Activated naive CD8-positive, alpha-beta T cell treated with anti-CD3 and anti-CD28 coated beads, Interleukin-2, amount 50 U/mL, for 24 hours (primary cell): ENCODE results near the gene HSF2BP.
"Not testable (repeated sequence)": the region's sequence is repeated elsewhere in the genome, so short reads cannot be mapped to it uniquely, and the experiment has no call there.

Source experiments
- ATAC-seq: fragments of 150-1000 bp; cut with Tn5 transposase; one replicate; pipeline ENCODE4 v1.10.0; 2021
- DNase-seq: peaks from one replicate; pipeline ENCODE4 v3.0.0; 2021
- H3K27ac Mint-ChIP-seq: one replicate; pipeline ENCODE4 v1.8.0; 2021; ENCODE audit warnings: mild to moderate bottlenecking, mixed read lengths
- H3K27me3 Mint-ChIP-seq: one replicate; pipeline ENCODE4 v1.8.0; 2021; ENCODE audit warnings: mixed read lengths
- H3K36me3 Mint-ChIP-seq: one replicate; pipeline ENCODE4 v1.8.0; 2021; ENCODE audit warnings: low read depth, mixed read lengths
- H3K4me1 Mint-ChIP-seq: one replicate; pipeline ENCODE4 v1.8.0; 2021; ENCODE audit warnings: mixed read lengths
- H3K4me3 Mint-ChIP-seq: one replicate; pipeline ENCODE4 v1.8.0; 2021; ENCODE audit warnings: mild to moderate bottlenecking, moderate library complexity, mixed read lengths
- H3K9me3 Mint-ChIP-seq: one replicate; pipeline ENCODE4 v1.8.0; 2021; ENCODE audit warnings: mixed read lengths

Gene HSF2BP

GRCh38 chr21:43540561-43540960, 118.7 kb downstream of the HSF2BP start:
- DNase-seq, H3K9me3 Mint-ChIP-seq, H3K27ac Mint-ChIP-seq, H3K4me3 Mint-ChIP-seq, H3K27me3 Mint-ChIP-seq, H3K36me3 Mint-ChIP-seq, ATAC-seq, H3K4me1 Mint-ChIP-seq: not testable (repeated sequence)

- not testable (repeated sequence) for ATAC-seq, H3K4me1 Mint-ChIP-seq, DNase-seq, H3K27ac Mint-ChIP-seq, H3K4me3 Mint-ChIP-seq, H3K36me3 Mint-ChIP-seq, H3K27me3 Mint-ChIP-seq, H3K9me3 Mint-ChIP-seq
These were observed 136.7 kb downstream of the HSF2BP start for GRCh38 chr21:43522495-43523131.

- not testable (repeated sequence) for DNase-seq, H3K27ac Mint-ChIP-seq, H3K4me1 Mint-ChIP-seq, H3K4me3 Mint-ChIP-seq, H3K36me3 Mint-ChIP-seq, H3K9me3 Mint-ChIP-seq, H3K27me3 Mint-ChIP-seq, ATAC-seq
These were observed 141.6 kb downstream of the HSF2BP start for GRCh38 chr21:43517701-43518100.

- H3K4me1 Mint-ChIP-seq, H3K27me3 Mint-ChIP-seq, ATAC-seq, H3K4me3 Mint-ChIP-seq, H3K9me3 Mint-ChIP-seq, H3K36me3 Mint-ChIP-seq, DNase-seq, H3K27ac Mint-ChIP-seq: not testable (repeated sequence)
These were observed 142.2 kb downstream of the HSF2BP start for GRCh38 chr21:43516860-43517627.

- not testable (repeated sequence) for DNase-seq, H3K9me3 Mint-ChIP-seq, H3K27ac Mint-ChIP-seq, H3K36me3 Mint-ChIP-seq, H3K27me3 Mint-ChIP-seq, H3K4me1 Mint-ChIP-seq, ATAC-seq, H3K4me3 Mint-ChIP-seq
These were observed 142.9 kb downstream of the HSF2BP start for GRCh38 chr21:43516295-43516847.

GRCh38 chr21:43514834-43515233, 144.5 kb downstream of the HSF2BP start:
- H3K4me3 Mint-ChIP-seq, H3K4me1 Mint-ChIP-seq, H3K9me3 Mint-ChIP-seq, H3K36me3 Mint-ChIP-seq, H3K27ac Mint-ChIP-seq, DNase-seq, ATAC-seq, H3K27me3 Mint-ChIP-seq: not testable (repeated sequence)

GRCh38 chr21:43513023-43513422, 146.3 kb downstream of the HSF2BP start:
- H3K27ac Mint-ChIP-seq, H3K4me3 Mint-ChIP-seq, H3K36me3 Mint-ChIP-seq, H3K9me3 Mint-ChIP-seq, ATAC-seq, DNase-seq, H3K27me3 Mint-ChIP-seq, H3K4me1 Mint-ChIP-seq: not testable (repeated sequence)

- not testable (repeated sequence) for H3K36me3 Mint-ChIP-seq, H3K4me1 Mint-ChIP-seq, H3K9me3 Mint-ChIP-seq, H3K27ac Mint-ChIP-seq, ATAC-seq, H3K4me3 Mint-ChIP-seq, DNase-seq, H3K27me3 Mint-ChIP-seq
These were observed 148.1 kb downstream of the HSF2BP start for GRCh38 chr21:43511209-43511608.

GRCh38 chr21:43510669-43511068, 148.6 kb downstream of the HSF2BP start:
- not testable (repeated sequence) for H3K4me3 Mint-ChIP-seq, H3K9me3 Mint-ChIP-seq, DNase-seq, H3K27me3 Mint-ChIP-seq, H3K27ac Mint-ChIP-seq, H3K4me1 Mint-ChIP-seq, H3K36me3 Mint-ChIP-seq
- ATAC-seq = peak; percentile 97

- H3K27ac Mint-ChIP-seq, H3K27me3 Mint-ChIP-seq, H3K4me3 Mint-ChIP-seq, H3K4me1 Mint-ChIP-seq, DNase-seq, ATAC-seq, H3K36me3 Mint-ChIP-seq, H3K9me3 Mint-ChIP-seq: not testable (repeated sequence)
These were observed 155.4 kb downstream of the HSF2BP start for GRCh38 chr21:43503892-43504291.

- not testable (repeated sequence) for H3K27me3 Mint-ChIP-seq, H3K27ac Mint-ChIP-seq, H3K9me3 Mint-ChIP-seq, H3K4me1 Mint-ChIP-seq, DNase-seq, ATAC-seq, H3K36me3 Mint-ChIP-seq, H3K4me3 Mint-ChIP-seq
These were observed 156.1 kb downstream of the HSF2BP start for GRCh38 chr21:43503075-43503750.

- H3K36me3 Mint-ChIP-seq, DNase-seq, H3K4me3 Mint-ChIP-seq, ATAC-seq, H3K9me3 Mint-ChIP-seq, H3K27ac Mint-ChIP-seq, H3K27me3 Mint-ChIP-seq, H3K4me1 Mint-ChIP-seq: not testable (repeated sequence)
These were observed 156.7 kb downstream of the HSF2BP start for GRCh38 chr21:43502407-43503071.

GRCh38 chr21:43498924-43499323, 160.4 kb downstream of the HSF2BP start:
- not testable (repeated sequence) for ATAC-seq, H3K36me3 Mint-ChIP-seq, DNase-seq

GRCh38 chr21:43498065-43498464, 161.2 kb downstream of the HSF2BP start:
- not testable (repeated sequence) for H3K27ac Mint-ChIP-seq, H3K4me1 Mint-ChIP-seq, ATAC-seq, H3K9me3 Mint-ChIP-seq, DNase-seq, H3K36me3 Mint-ChIP-seq, H3K27me3 Mint-ChIP-seq, H3K4me3 Mint-ChIP-seq

More at GRCh38 chr21:43498924-43499323, 160.4 kb downstream of the HSF2BP start:
- not testable (repeated sequence) for H3K9me3 Mint-ChIP-seq, H3K4me3 Mint-ChIP-seq, H3K4me1 Mint-ChIP-seq, H3K27ac Mint-ChIP-seq, H3K27me3 Mint-ChIP-seq
